Smooth muscle cell (in vitro differentiated cells): ENCODE measurements around the gene APOM. TPM values are rescaled to one million over a fixed set of nuclear protein-coding genes. Genes with fewer than 3 reads are reported as not detected.

Source experiments
- DNase-seq: peaks from one replicate; lab custom pipeline; 2025; ENCODE audit not compliant: unreplicated experiment; lab: John Stamatoyannopoulos, UW
- H2AFZ ChIP-seq: fragments of 200-600 bp; sonication (generic); 2 replicates; pipeline ENCODE4 v1.6.0; 2016; ENCODE audit warnings: antibody characterized with exemption, low read depth, mild to moderate bottlenecking
- H3F3A ChIP-seq: fragments of 200-600 bp; sonication (generic); 2 replicates; pipeline ENCODE4 v1.6.0; 2017; ENCODE audit warnings: antibody characterized with exemption, low read depth
- H3K27ac ChIP-seq: fragments of 200-600 bp; sonication (generic); 2 replicates; pipeline ENCODE4 v1.5.1; 2016; ENCODE audit warnings: low read depth, mild to moderate bottlenecking
- H3K27me3 ChIP-seq: fragments of 200-600 bp; sonication (generic); 2 replicates; pipeline ENCODE4 v1.6.1; 2016; ENCODE audit warnings: low read depth, mild to moderate bottlenecking
- H3K36me3 ChIP-seq: fragments of 200-600 bp; sonication (generic); 2 replicates; pipeline ENCODE4 v1.5.1; 2016; ENCODE audit warnings: low read depth
- H3K4me1 ChIP-seq: fragments of 200-600 bp; sonication (generic); 2 replicates; pipeline ENCODE4 v1.5.1; 2016; ENCODE audit warnings: low read depth
- H3K4me2 ChIP-seq: fragments of 200-600 bp; sonication (generic); 2 replicates; pipeline ENCODE4 v1.6.0; 2016; ENCODE audit warnings: mild to moderate bottlenecking
- H3K4me3 ChIP-seq: fragments of 200-600 bp; sonication (generic); 2 replicates; pipeline ENCODE4 v1.5.1; 2016; ENCODE audit warnings: mild to moderate bottlenecking
- H3K79me2 ChIP-seq: fragments of 200-600 bp; sonication (generic); 2 replicates; pipeline ENCODE4 v1.6.0; 2016; ENCODE audit warnings: low read depth, mild to moderate bottlenecking
- H3K9ac ChIP-seq: fragments of 200-600 bp; sonication (generic); 2 replicates; pipeline ENCODE4 v1.6.0; 2016; ENCODE audit warnings: low read depth
- H3K9me3 ChIP-seq: fragments of 200-600 bp; sonication (generic); replicated peaks from 2 replicates; pipeline ENCODE4 v1.5.1; 2016; ENCODE audit warnings: low read depth
- H4K20me1 ChIP-seq: fragments of 200-600 bp; sonication (generic); 2 replicates; pipeline ENCODE4 v1.6.0; 2016; ENCODE audit warnings: low read depth
- CTCF ChIP-seq: fragments of 200-600 bp; sonication (generic); IDR thresholded peaks from 2 replicates; pipeline ENCODE4 v1.5.1; 2017; ENCODE audit warnings: borderline replicate concordance, mild to moderate bottlenecking, antibody characterized with exemption; ENCODE audit not compliant: insufficient read depth, poor library complexity, severe bottlenecking
- WGBS: methylation state at CpG from one replicate; pipeline ENCODE4 v1.1.7; 2016; ENCODE audit warnings: low lambda C conversion rate; 5-methylcytosine and 5-hydroxymethylcytosine counted together
- polyA plus RNA-seq: library from polyadenylated mRNA; unstranded; fragments of >200 nt; fragmentation: Nextera tagmentation; extraction: Ambion mirVana; gene quantifications from 2 replicates; pipeline ENCODE4 v1.2.1, GENCODE V29; 2016
- total RNA-seq: library from RNA; depleted of rRNA; stranded (reverse); fragments of >200 nt; gene quantifications from 2 replicates; pipeline ENCODE4 v1.2.3, GENCODE V29; 2014

Gene APOM
- total RNA-seq (2.3 and 2.7 TPM in 2 replicates), polyA plus RNA-seq (1.1 and 2.7 TPM in 2 replicates)

GRCh38 chr6:31655349-31656237 is at the start of gene APOM:
Gene APOM (plus strand): TSS chr6:31655894. CDS start chr6:31655967, 73 bp downstream.
- H4K20me1 ChIP-seq: peaks cover 15% of the 10 kb centered on the region
- H3K27me3 ChIP-seq: no peaks in the 10 kb centered on the region
- no peak within 1 kb of the TSS for H3K27ac ChIP-seq
- H3K4me1 ChIP-seq: peaks cover 24% of the 10 kb centered on the region
- peaks cover 14% of the 10 kb centered on the region for H3F3A ChIP-seq
- no peak within 1 kb of the TSS for H2AFZ ChIP-seq
- no peaks in the 10 kb centered on the region for H3K36me3 ChIP-seq
- H3K4me3 ChIP-seq: no peak within 1 kb of the TSS
- 98% methylated on average over 8 of the region's 8 CpGs for WGBS
- no peaks in the 10 kb centered on the region for H3K9me3 ChIP-seq
- DNase-seq: no peak
- no peak for TF ChIP-seq CTCF
- no peak within 1 kb of the TSS for H3K4me2 ChIP-seq
- peaks cover 68% of the 10 kb centered on the region for H3K79me2 ChIP-seq
- no peak within 1 kb of the TSS for H3K9ac ChIP-seq

DNA sequence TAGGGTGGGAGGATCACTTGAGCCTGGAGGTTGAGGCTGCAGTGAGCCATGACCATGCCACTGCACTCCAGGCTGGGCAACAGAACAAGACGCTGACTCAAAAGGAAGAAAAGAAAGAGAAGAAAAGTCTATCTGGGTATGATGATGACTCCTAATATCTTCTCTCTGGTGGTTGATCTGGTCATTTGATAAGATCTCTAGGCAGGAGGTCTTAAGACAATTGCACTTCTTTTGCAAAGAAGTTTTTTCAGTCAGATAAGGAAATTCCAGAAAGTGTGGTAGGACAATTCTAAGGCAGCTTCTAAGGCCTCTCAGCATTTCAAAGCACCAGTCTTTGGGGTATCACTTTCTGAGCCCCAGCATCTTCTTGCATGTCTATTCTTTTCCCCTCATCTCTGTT is 48.4 kb upstream of the APOM start:
- Histone ChIP-seq H3K4me1 (no peaks in the 10 kb centered on the region), H3K4me2 (no peak overlapping the region), H3K79me2 (no peaks in the 10 kb centered on the region), H3F3A (no peaks in the 10 kb centered on the region), H3K9ac (no peak overlapping the region), H2AFZ (no peak overlapping the region), H3K27me3 (no peaks in the 10 kb centered on the region), H4K20me1 (no peaks in the 10 kb centered on the region), H3K27ac (no peak overlapping the region), H3K4me3 (no peak overlapping the region), H3K36me3 (no peaks in the 10 kb centered on the region), H3K9me3 (no peaks in the 10 kb centered on the region)
- DNase-seq: no peak
- TF ChIP-seq CTCF: no peak
- WGBS: 65% methylated on average over 1 of the region's 1 CpG

DNA sequence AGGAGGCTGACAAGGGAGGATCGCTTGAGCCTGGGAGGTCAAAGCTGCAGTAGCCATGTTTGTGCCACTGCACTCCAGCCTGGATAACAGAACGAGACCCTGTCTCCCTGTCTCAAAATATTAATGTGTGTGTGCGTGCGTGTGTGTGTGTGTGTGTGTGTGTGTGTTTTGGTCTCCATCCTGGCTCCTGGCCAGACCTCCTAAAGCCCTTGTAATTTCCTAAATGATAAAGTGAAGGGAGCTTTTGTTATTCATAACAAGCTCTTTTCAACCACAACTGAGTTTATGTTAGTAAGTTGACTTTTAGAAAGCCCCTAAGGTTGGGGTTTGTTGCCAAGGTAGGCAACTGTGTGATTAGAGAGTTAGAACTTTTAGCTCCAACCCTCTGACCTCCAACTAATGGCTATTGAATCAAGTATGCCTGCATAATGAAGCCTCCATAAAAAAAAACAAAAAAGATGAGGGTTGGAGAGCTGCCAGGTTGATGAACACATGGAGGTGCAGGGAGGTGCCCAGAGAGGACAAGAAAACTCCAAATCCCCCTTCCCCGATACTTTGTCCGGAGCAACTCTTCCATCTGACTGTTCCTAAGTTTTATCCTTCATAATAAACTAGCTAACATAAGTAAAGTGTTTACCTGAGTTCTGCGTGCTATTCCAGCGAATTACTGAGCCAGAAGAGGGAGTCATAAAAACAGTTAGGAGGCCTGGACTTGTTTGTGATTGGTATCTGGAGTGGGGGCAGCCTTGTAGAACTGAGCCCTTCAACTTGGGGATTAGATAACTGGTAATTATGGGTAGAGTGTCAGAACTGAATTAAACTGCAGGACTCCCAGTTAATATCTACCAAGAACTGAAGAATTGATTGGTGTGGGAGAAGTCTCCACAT is 45.9 kb upstream of the APOM start:
- H3K4me3 ChIP-seq: no peak overlapping the region
- H3F3A ChIP-seq: no peaks in the 10 kb centered on the region
- no peaks in the 10 kb centered on the region for H3K36me3 ChIP-seq
- no peaks in the 10 kb centered on the region for H3K4me1 ChIP-seq
- no peaks in the 10 kb centered on the region for H3K79me2 ChIP-seq
- H3K4me2 ChIP-seq: no peak overlapping the region
- H4K20me1 ChIP-seq: no peaks in the 10 kb centered on the region
- TF ChIP-seq CTCF: no peak
- no peak overlapping the region for H3K27ac ChIP-seq
- no peak overlapping the region for H3K9ac ChIP-seq
- no peaks in the 10 kb centered on the region for H3K27me3 ChIP-seq
- no peaks in the 10 kb centered on the region for H3K9me3 ChIP-seq
- 77% methylated on average over 8 of the region's 8 CpGs for WGBS
- H2AFZ ChIP-seq: no peak overlapping the region
- no peak for DNase-seq
